Measurements from ENCODE around the gene BANK1. TPM values are rescaled to one million over a fixed set of nuclear protein-coding genes. Genes with fewer than 3 reads are reported as not detected.

The BANK1 gene
- total and polyA plus RNA-seq, 2 experiments from 2014 or later: not detected

- Histone ChIP-seq H3K4me2 (ENCODE audit: unreplicated experiment) (no peak overlapping the region), H3K9me2 (ENCODE audit: insufficient read depth) (no peaks in the 10 kb centered on the region), H3K9ac (no peak overlapping the region), H2AFZ (no peak overlapping the region), H3F3A (ENCODE audit: insufficient read depth) (no peaks in the 10 kb centered on the region), H3K9me3 (ENCODE audit: low read depth) (no peaks in the 10 kb centered on the region), H3K27ac (no peak overlapping the region), H3K27me3 (replicated peaks; ENCODE audit: insufficient read depth) (no peaks in the 10 kb centered on the region), H3K4me3 (no peak overlapping the region), H3K79me2 (ENCODE audit: insufficient read depth) (no peaks in the 10 kb centered on the region), H3K4me1 (ENCODE audit: insufficient read depth) (no peaks in the 10 kb centered on the region), H4K20me1 (ENCODE audit: insufficient read depth) (no peaks in the 10 kb centered on the region), H3K36me3 (ENCODE audit: low read depth) (no peaks in the 10 kb centered on the region)
- in situ Hi-C loops (cut with MboI): no loop called here
- 28 to 35% methylated on average over 5 of the region's 5 CpGs for WGBS, 2 experiments (ENCODE audit: low coverage in 1 of 2, low lambda C conversion rate in 2 of 2, missing lambda C conversion rate in 2 of 2)
- TF ChIP-seq EZH2phosphoT487 (IDR thresholded peaks at IDR 0.05; ENCODE audit: insufficient read depth, low read depth): no peak
- TF ChIP-seq EZH2 (IDR thresholded peaks at IDR 0.05; ENCODE audit: insufficient read depth, poor library complexity, severe bottlenecking): no peak
- no peak for DNase-seq
These were observed 299.5 kb downstream of the BANK1 start for GRCh38 chr4:102089850-102090621.

DNA sequence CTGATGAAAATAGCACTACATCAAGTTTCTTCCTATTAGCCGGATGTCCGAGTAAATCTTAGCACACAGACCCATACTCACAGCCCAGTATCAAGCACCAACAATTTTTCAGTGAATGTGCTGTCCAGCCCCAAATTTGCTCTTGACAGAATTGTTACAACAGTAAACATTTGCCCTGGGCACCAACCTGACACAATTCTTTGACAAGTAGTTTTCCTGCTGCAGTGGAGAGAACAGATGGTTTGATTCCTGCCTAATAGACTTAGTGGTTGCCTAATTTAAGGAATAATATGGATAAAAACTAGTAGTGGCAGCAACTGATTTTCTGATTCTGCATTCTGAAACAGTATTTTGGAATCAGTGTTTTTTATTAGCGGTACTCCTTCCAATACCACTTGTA lies 301.1 kb downstream of the BANK1 start:
- no peak overlapping the region for H3K4me2 ChIP-seq (ENCODE audit: unreplicated experiment)
- no peak overlapping the region for H2AFZ ChIP-seq
- no peak overlapping the region for H3K4me3 ChIP-seq
- H4K20me1 ChIP-seq (ENCODE audit: insufficient read depth): no peaks in the 10 kb centered on the region
- no peak for TF ChIP-seq EZH2phosphoT487 (IDR thresholded peaks at IDR 0.05; ENCODE audit: insufficient read depth, low read depth)
- TF ChIP-seq EZH2 (IDR thresholded peaks at IDR 0.05; ENCODE audit: insufficient read depth, poor library complexity, severe bottlenecking): no peak
- in situ Hi-C loops (cut with MboI): no loop called here
- no peaks in the 10 kb centered on the region for H3K79me2 ChIP-seq (ENCODE audit: insufficient read depth)
- H3K4me1 ChIP-seq (ENCODE audit: insufficient read depth): no peaks in the 10 kb centered on the region
- WGBS, 2 experiments (ENCODE audit: low coverage in 1 of 2, low lambda C conversion rate in 2 of 2, missing lambda C conversion rate in 2 of 2): 71% methylated on average over 3 of the region's 3 CpGs
- no peaks in the 10 kb centered on the region for H3K9me2 ChIP-seq (ENCODE audit: insufficient read depth)
- H3K27me3 ChIP-seq (replicated peaks; ENCODE audit: insufficient read depth): no peaks in the 10 kb centered on the region
- H3F3A ChIP-seq (ENCODE audit: insufficient read depth): no peaks in the 10 kb centered on the region
- no peak overlapping the region for H3K27ac ChIP-seq
- DNase-seq: no peak
- H3K36me3 ChIP-seq (ENCODE audit: low read depth): no peaks in the 10 kb centered on the region
- H3K9me3 ChIP-seq (ENCODE audit: low read depth): no peaks in the 10 kb centered on the region
- H3K9ac ChIP-seq: no peak overlapping the region

- WGBS, 2 experiments (ENCODE audit: low coverage in 1 of 2, low lambda C conversion rate in 2 of 2, missing lambda C conversion rate in 2 of 2): 32 to 38% methylated on average over 1 of the region's 1 CpG
- Histone ChIP-seq H3K4me1 (ENCODE audit: insufficient read depth) (no peaks in the 10 kb centered on the region), H4K20me1 (ENCODE audit: insufficient read depth) (no peaks in the 10 kb centered on the region), H3K9me2 (ENCODE audit: insufficient read depth) (no peaks in the 10 kb centered on the region), H3K4me2 (ENCODE audit: unreplicated experiment) (no peak overlapping the region), H3K9me3 (ENCODE audit: low read depth) (no peaks in the 10 kb centered on the region), H3K79me2 (ENCODE audit: insufficient read depth) (no peaks in the 10 kb centered on the region), H3K27ac (no peak overlapping the region), H3K4me3 (no peak overlapping the region), H3K36me3 (ENCODE audit: low read depth) (no peaks in the 10 kb centered on the region), H3K9ac (no peak overlapping the region), H3F3A (ENCODE audit: insufficient read depth) (no peaks in the 10 kb centered on the region), H3K27me3 (replicated peaks; ENCODE audit: insufficient read depth) (no peaks in the 10 kb centered on the region), H2AFZ (no peak overlapping the region)
- TF ChIP-seq EZH2 (IDR thresholded peaks at IDR 0.05; ENCODE audit: insufficient read depth, poor library complexity, severe bottlenecking) (no peak), EZH2phosphoT487 (IDR thresholded peaks at IDR 0.05; ENCODE audit: insufficient read depth, low read depth) (no peak)
- DNase-seq: no peak
- in situ Hi-C loops (cut with MboI): no loop called here
These were observed 304.0 kb downstream of the BANK1 start for GRCh38 chr4:102094481-102094880.

GRCh38 chr4:102103368-102103767 lies 312.8 kb downstream of the BANK1 start:
- no peaks in the 10 kb centered on the region for H3K79me2 ChIP-seq (ENCODE audit: insufficient read depth)
- no peaks in the 10 kb centered on the region for H3K9me3 ChIP-seq (ENCODE audit: low read depth)
- no peak overlapping the region for H3K9ac ChIP-seq
- H3K4me3 ChIP-seq: no peak overlapping the region
- no peak for DNase-seq
- in situ Hi-C loops (cut with MboI): no loop called here
- no peak overlapping the region for H2AFZ ChIP-seq
- H3K9me2 ChIP-seq (ENCODE audit: insufficient read depth): no peaks in the 10 kb centered on the region
- no peak overlapping the region for H3K4me2 ChIP-seq (ENCODE audit: unreplicated experiment)
- H3K27ac ChIP-seq: no peak overlapping the region
- no peaks in the 10 kb centered on the region for H3K36me3 ChIP-seq (ENCODE audit: low read depth)
- TF ChIP-seq EZH2phosphoT487 (IDR thresholded peaks at IDR 0.05; ENCODE audit: insufficient read depth, low read depth) (no peak), EZH2 (IDR thresholded peaks at IDR 0.05; ENCODE audit: insufficient read depth, poor library complexity, severe bottlenecking) (no peak)
- no peaks in the 10 kb centered on the region for H4K20me1 ChIP-seq (ENCODE audit: insufficient read depth)
- WGBS, 2 experiments (ENCODE audit: low coverage in 1 of 2, low lambda C conversion rate in 2 of 2, missing lambda C conversion rate in 2 of 2): 4 to 13% methylated on average over 3 of the region's 3 CpGs
- H3K4me1 ChIP-seq (ENCODE audit: insufficient read depth): no peaks in the 10 kb centered on the region
- H3K27me3 ChIP-seq (replicated peaks; ENCODE audit: insufficient read depth): no peaks in the 10 kb centered on the region
- no peaks in the 10 kb centered on the region for H3F3A ChIP-seq (ENCODE audit: insufficient read depth)

Data from GM23248 (cell line).